GM23248 (cell line): Measurements from ENCODE around the gene BRCA1.

Experiments
- EZH2 ChIP-seq: fragments of 200-600 bp; sonication (generic); IDR thresholded peaks from 2 replicates; pipeline ENCODE4 v1.6.1; 2018; ENCODE audit warnings: antibody characterized with exemption, mild to moderate bottlenecking; ENCODE audit not compliant: insufficient read depth, poor library complexity, severe bottlenecking
- EZH2phosphoT487 ChIP-seq: fragments of 200-600 bp; sonication (generic); IDR thresholded peaks from 2 replicates; pipeline ENCODE4 v1.6.1; 2018; ENCODE audit warnings: antibody characterized with exemption, moderate library complexity, mild to moderate bottlenecking, low read depth; ENCODE audit not compliant: insufficient read depth

DNA sequence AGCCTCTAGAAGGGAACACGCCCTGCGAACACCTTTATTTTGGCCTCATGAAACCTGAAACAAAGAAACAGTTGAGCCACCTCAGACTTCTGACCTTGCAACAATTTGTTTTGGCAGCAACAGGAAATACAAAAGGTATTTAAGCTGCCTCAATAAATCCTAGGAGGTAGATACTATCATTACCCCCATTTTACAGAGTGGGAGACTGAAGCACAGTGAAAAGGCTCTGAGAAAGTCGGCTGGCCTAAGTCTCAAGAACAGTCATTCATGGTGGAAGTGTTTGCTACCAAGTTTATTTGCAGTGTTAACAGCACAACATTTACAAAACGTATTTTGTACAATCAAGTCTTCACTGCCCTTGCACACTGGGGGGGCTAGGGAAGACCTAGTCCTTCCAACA lies 81.1 kb downstream of the BRCA1 start:
- TF ChIP-seq EZH2 (no peak), EZH2phosphoT487 (no peak)
